D721Med (cell line): ENCODE results near the gene OR2C3.
A peak's percentile ranks its signal among the peaks of the same experiment; 100 is the strongest.

Experiments used
- DNase-seq: peaks from one replicate; pipeline ENCODE4 v3.0.0; 2011; ENCODE audit warnings: low spot score; ENCODE audit not compliant: insufficient read length
- FAIRE-seq: peaks from 2 replicates; lab custom pipeline; 2011; peaks lifted over from hg19 to GRCh38; lab: Jason Lieb, UNC
- TF ChIP-seq, protein P1 (sequence below): IDR thresholded peaks from 2 replicates; pipeline ENCODE4 v1.5.1; 2012; ENCODE audit warnings: mild to moderate bottlenecking, control low read depth; ENCODE audit not compliant: insufficient read depth; ENCODE audit errors: missing control alignments

OR2C3 gene

GRCh38 chr1:247518613-247518891 is 17.7 kb downstream of the OR2C3 start:
- no peak for FAIRE-seq
- no peak for DNase-seq
- TF ChIP-seq, protein P1, sequence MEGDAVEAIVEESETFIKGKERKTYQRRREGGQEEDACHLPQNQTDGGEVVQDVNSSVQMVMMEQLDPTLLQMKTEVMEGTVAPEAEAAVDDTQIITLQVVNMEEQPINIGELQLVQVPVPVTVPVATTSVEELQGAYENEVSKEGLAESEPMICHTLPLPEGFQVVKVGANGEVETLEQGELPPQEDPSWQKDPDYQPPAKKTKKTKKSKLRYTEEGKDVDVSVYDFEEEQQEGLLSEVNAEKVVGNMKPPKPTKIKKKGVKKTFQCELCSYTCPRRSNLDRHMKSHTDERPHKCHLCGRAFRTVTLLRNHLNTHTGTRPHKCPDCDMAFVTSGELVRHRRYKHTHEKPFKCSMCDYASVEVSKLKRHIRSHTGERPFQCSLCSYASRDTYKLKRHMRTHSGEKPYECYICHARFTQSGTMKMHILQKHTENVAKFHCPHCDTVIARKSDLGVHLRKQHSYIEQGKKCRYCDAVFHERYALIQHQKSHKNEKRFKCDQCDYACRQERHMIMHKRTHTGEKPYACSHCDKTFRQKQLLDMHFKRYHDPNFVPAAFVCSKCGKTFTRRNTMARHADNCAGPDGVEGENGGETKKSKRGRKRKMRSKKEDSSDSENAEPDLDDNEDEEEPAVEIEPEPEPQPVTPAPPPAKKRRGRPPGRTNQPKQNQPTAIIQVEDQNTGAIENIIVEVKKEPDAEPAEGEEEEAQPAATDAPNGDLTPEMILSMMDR: no peak

- TF ChIP-seq, protein P1: no peak
- FAIRE-seq: no peak
- DNase-seq: no peak
Measured at GRCh38 chr1:247517795-247518612, 18.2 kb downstream of the OR2C3 start.

DNA sequence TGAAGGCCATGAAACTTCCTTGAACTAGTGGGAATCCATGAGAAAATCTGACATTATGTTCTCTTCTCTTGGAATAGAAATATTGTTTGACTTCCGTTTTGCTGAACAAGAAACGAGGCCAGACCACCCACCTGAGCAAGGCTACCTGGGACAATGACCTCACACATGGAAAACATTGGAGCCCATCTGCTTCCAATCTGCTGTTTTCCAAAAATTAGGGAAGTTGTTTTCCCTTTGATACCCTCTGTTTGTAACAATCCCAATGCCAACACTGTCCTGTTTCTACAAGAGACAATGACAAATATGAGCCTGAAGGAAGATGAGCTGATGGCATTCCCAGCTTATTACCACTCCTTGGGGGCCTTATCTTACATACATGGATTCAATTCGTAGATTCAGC is 29.4 kb downstream of the OR2C3 start:
- TF ChIP-seq, protein P1: no peak
- DNase-seq (no peak), FAIRE-seq (no peak)

DNA sequence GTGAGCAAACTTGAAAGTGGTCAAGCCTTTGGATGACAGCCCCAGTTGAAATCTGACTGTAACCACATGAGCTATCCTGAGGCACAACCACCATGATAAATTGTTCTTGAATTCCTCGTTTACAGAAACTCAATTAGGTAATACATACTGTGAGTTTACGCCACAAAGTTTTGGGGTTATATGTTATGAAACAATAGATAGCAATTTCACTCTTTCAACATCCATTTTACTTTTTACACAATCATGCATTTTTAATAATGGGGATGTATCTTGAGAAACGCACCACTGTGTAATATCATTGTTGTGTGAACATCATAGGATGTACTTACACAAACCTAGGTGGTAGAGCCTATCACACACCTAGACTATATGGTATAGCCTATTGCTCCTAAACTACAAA is 35.4 kb downstream of the OR2C3 start:
- DNase-seq (no peak), FAIRE-seq (no peak)
- TF ChIP-seq, protein P1: no peak

GRCh38 chr1:247496581-247497285 is 39.5 kb downstream of the OR2C3 start:
- FAIRE-seq (peak; percentile 41), DNase-seq (no peak)
- TF ChIP-seq, protein P1: no peak

GRCh38 chr1:247494767-247495166 is 41.5 kb downstream of the OR2C3 start:
- TF ChIP-seq, protein P1: no peak
- FAIRE-seq (no peak), DNase-seq (no peak)

- FAIRE-seq (no peak), DNase-seq (no peak)
- TF ChIP-seq, protein P1: no peak
Measured at GRCh38 chr1:247493106-247493505, 43.1 kb downstream of the OR2C3 start.
